ENCODE data around the gene TMEM50A.
"Not testable (repeated sequence)": the region's sequence is repeated elsewhere in the genome, so short reads cannot be mapped to it uniquely, and the experiment has no call there.

DNA sequence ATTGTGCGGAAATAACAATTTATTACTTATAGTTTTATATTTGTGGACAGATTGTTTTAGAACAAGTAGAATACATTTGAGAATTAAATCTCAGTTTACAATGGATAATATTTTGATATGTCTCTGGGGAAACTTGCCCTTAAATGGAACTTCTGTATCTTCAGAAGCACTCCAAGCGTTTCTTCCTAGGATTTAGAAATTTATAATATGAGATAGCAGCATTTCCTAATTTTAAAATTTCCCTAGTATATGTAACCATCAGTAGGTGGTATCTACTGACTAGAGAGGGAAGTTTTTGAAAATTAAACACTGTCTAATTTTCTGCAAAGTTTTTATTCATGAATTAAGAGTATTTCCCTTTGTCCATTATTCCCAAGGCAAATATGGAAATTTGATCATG is 44.7 kb upstream of the TMEM50A start:
- TF ChIP-seq, protein P1, sequence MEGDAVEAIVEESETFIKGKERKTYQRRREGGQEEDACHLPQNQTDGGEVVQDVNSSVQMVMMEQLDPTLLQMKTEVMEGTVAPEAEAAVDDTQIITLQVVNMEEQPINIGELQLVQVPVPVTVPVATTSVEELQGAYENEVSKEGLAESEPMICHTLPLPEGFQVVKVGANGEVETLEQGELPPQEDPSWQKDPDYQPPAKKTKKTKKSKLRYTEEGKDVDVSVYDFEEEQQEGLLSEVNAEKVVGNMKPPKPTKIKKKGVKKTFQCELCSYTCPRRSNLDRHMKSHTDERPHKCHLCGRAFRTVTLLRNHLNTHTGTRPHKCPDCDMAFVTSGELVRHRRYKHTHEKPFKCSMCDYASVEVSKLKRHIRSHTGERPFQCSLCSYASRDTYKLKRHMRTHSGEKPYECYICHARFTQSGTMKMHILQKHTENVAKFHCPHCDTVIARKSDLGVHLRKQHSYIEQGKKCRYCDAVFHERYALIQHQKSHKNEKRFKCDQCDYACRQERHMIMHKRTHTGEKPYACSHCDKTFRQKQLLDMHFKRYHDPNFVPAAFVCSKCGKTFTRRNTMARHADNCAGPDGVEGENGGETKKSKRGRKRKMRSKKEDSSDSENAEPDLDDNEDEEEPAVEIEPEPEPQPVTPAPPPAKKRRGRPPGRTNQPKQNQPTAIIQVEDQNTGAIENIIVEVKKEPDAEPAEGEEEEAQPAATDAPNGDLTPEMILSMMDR (IDR thresholded peaks at IDR 0.05 in 4 of 5, conservative IDR thresholded peaks at IDR 0.05 in 1 of 5): not testable (repeated sequence)
- not testable (repeated sequence) for TF ChIP-seq POLR2A (IDR thresholded peaks at IDR 0.05)

Measured in gastrocnemius medialis (tissue), 4 donors.